ENCODE results near the gene ITGAL.
A peak's percentile ranks its signal among the peaks of the same experiment; 100 is the strongest.

The ITGAL gene

DNA sequence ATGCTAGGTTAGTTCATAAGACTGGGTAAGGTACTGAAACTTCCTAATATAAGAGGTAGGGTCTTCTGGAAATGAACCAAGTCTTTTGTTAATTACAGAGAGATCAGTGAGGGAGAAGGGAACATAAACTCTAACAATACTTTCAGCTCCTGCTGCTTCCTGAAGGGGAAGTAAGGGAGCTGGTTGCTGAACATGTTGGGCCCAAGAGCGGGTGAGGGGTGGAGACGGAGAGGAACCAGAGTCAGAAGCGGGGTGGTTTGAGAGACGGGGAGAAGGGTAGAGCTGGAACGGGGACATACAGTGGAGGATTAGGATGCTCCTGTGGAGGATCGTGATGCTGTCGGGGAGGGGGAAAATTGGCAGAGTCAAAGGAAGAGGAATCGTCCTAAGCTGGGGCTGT, 73.6 kb downstream of the ITGAL start:
- TF ChIP-seq, protein P1, sequence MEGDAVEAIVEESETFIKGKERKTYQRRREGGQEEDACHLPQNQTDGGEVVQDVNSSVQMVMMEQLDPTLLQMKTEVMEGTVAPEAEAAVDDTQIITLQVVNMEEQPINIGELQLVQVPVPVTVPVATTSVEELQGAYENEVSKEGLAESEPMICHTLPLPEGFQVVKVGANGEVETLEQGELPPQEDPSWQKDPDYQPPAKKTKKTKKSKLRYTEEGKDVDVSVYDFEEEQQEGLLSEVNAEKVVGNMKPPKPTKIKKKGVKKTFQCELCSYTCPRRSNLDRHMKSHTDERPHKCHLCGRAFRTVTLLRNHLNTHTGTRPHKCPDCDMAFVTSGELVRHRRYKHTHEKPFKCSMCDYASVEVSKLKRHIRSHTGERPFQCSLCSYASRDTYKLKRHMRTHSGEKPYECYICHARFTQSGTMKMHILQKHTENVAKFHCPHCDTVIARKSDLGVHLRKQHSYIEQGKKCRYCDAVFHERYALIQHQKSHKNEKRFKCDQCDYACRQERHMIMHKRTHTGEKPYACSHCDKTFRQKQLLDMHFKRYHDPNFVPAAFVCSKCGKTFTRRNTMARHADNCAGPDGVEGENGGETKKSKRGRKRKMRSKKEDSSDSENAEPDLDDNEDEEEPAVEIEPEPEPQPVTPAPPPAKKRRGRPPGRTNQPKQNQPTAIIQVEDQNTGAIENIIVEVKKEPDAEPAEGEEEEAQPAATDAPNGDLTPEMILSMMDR (IDR thresholded peaks at IDR 0.05; ENCODE audit: low read depth, low read length) = no peak
- TF ChIP-seq, protein P2, sequence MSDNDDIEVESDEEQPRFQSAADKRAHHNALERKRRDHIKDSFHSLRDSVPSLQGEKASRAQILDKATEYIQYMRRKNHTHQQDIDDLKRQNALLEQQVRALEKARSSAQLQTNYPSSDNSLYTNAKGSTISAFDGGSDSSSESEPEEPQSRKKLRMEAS (IDR thresholded peaks at IDR 0.05; ENCODE audit: low read depth, low read length) = no peak
- TF ChIP-seq MYC (IDR thresholded peaks at IDR 0.05; ENCODE audit: low read depth, low read length) = no peak
- no peak for TF ChIP-seq POLR2A (IDR thresholded peaks at IDR 0.05; ENCODE audit: extremely low read depth, insufficient read length)
- DNase-seq (ENCODE audit: low read depth) = no peak
- H3K4me3 ChIP-seq (ENCODE audit: low read depth, low read length) = no peak overlapping the region

DNA sequence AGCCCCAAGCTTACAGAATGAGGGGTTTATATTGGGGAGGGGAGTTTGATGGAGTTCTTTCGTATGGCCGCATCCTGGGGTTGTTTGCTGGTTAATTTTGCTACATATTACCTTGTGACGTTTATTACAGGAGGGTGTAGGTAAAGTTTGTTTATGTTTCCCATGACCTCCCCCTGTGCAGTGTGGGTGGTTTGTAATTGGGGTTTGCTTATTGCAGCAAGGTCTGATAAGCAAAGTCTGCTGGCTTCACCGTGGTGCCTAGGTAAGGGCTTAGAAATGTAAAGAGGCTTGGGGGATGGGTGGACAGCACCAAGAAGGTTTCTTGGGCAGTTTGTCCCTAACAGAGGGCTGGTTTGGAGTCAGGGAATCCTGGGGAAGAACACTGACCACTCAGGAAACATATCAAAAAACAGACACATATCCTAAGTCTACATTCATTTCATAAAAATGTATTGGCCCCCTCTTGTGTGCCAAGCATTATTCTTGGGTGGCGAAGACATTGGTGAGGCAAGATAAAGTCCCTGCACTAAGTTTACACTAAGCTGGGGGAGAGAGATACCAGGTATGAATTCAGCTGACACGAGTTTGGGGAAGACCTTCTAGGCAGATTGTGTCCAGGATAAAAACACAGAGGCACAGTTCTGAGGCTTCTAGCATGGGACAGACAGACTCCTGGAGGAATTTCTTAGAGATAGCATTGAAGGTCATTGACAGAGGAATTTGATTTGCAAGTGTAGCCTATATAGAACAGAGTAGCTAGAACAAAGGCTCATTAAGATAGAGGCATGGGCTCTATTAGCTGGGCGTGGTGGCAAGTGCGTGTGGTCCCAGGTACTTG, 76.1 kb downstream of the ITGAL start:
- H3K4me3 ChIP-seq (ENCODE audit: low read depth, low read length) = no peak overlapping the region
- DNase-seq (ENCODE audit: low read depth) = no peak
- TF ChIP-seq MYC (IDR thresholded peaks at IDR 0.05; ENCODE audit: low read depth, low read length) (no peak), POLR2A (IDR thresholded peaks at IDR 0.05; ENCODE audit: extremely low read depth, insufficient read length) (no peak)
- TF ChIP-seq, protein P1 (IDR thresholded peaks at IDR 0.05; ENCODE audit: low read depth, low read length) = no peak
- TF ChIP-seq, protein P2 (IDR thresholded peaks at IDR 0.05; ENCODE audit: low read depth, low read length) = no peak

DNA sequence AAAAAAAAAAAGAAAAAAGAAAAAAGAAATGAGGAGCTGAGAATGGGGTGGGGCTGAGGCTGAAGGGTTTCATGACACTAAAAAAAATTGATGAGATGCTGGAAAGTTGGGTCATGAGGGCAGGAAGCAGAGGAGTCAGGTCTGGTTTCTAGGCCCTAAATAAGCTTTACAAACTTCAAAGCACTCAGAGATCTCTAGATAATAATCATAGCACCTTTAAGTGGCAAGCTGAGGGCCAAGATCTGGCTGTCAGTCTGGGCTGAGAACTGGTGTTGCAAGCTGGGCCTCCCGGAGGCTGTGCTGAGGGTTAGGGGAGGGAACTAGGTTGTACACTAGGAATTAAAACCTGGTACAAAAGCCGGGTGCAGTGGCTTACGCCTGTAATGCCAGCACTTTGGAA, 79.2 kb downstream of the ITGAL start:
- no peak for DNase-seq (ENCODE audit: low read depth)
- TF ChIP-seq MYC (IDR thresholded peaks at IDR 0.05; ENCODE audit: low read depth, low read length) (no peak), POLR2A (IDR thresholded peaks at IDR 0.05; ENCODE audit: extremely low read depth, insufficient read length) (no peak)
- TF ChIP-seq, protein P1 (IDR thresholded peaks at IDR 0.05; ENCODE audit: low read depth, low read length) = no peak
- TF ChIP-seq, protein P2 (IDR thresholded peaks at IDR 0.05; ENCODE audit: low read depth, low read length) = no peak

DNA sequence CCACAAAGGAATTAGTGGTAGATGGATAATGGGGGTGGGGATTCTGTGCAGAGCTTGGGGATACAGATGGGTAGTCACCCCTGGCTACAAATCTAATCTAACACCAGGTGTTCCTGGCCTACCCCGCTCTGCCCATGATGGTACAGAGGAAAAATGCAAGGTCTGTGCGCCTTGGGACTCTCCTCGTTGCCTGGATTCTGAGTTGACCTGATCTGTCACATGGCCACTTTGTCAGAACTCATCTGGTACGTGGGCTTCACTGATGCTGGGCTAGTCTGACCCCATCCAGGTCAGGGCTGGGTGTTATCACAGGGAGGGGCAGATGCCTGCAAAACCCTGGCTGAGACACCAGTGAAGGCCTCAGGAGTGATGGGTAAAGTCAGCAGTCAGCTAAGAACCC, 80.4 kb downstream of the ITGAL start:
- no peak for TF ChIP-seq POLR2A (IDR thresholded peaks at IDR 0.05; ENCODE audit: extremely low read depth, insufficient read length)
- DNase-seq (ENCODE audit: low read depth) = no peak

More for the DNA sequence above, 79.2 kb downstream of the ITGAL start:
- H3K4me3 ChIP-seq (ENCODE audit: low read depth, low read length) = no peak overlapping the region

DNA sequence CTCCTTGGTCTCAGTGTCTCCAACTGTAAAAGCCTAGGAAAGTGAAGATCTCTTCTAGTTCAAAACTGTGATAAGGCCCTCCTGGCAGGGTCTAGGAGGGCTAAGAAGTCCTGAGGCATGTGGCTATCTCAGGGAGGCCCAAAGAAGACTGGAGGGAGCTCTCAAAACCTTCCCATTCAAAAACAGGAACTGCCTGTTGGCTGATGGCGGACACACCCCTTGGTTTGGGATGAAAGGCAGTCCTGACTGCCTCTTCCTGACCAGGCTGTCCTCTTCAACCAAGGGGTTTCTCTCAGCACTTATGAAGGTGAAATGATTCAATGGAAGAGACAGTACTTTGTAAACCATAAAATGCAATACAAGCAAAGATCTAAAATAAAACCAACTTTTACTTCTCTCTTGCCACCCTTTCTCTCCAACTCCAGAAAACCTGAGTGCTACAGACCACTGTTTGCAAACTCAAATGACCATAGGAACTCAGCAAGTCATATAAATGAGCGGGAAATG, 80.9 kb downstream of the ITGAL start:
- no peak overlapping the region for H3K4me3 ChIP-seq (ENCODE audit: low read depth, low read length)
- TF ChIP-seq, protein P1 (IDR thresholded peaks at IDR 0.05; ENCODE audit: low read depth, low read length) = no peak
- TF ChIP-seq, protein P2 (IDR thresholded peaks at IDR 0.05; ENCODE audit: low read depth, low read length) = no peak
- peak; percentile 31 for DNase-seq (ENCODE audit: low read depth)

More for the DNA sequence above, 80.4 kb downstream of the ITGAL start:
- H3K4me3 ChIP-seq (ENCODE audit: low read depth, low read length) = no peak overlapping the region

DNA sequence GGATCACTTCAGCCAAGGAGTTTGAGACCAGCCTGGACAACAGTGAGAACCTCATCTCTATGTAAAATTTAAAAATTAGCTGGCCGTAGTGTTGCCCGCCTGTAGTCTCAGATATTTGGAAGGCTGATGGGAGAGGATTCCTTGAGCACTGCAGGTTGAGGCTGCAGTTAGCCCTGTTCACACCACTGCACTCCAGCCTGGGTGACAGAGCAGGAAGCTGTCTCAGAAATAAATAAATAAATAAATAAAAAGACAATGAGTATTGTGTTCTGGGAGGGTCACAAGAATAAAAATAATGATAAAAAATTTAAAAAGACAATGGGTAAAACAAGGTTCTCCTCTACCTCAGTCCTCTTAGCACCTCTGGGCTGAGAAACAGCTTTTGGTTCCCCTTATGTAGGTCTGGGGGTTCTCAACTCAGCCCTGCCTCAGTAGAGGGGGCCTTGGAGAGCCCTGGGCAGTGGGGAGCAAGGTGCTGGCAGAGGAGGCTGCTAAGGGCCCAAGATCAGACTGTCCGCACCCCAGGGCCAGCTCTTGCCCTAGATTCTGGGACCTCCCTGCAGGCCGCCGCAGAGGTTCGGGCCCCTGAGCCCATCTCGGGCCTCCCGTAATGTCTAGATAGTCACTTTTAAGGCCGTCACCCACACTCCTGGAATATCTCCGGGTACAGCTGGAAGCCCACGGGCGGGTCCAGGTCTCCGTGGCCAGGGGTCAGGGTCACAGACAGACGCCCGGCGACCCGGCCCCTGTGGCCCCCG, 82.2 kb downstream of the ITGAL start:
- DNase-seq (ENCODE audit: low read depth) = no peak
- no peak overlapping the region for H3K4me3 ChIP-seq (ENCODE audit: low read depth, low read length)
- TF ChIP-seq POLR2A (IDR thresholded peaks at IDR 0.05; ENCODE audit: extremely low read depth, insufficient read length) = no peak
- no peak for TF ChIP-seq MYC (IDR thresholded peaks at IDR 0.05; ENCODE audit: low read depth, low read length)
- TF ChIP-seq, protein P2 (IDR thresholded peaks at IDR 0.05; ENCODE audit: low read depth, low read length) = no peak
- TF ChIP-seq, protein P1 (IDR thresholded peaks at IDR 0.05; ENCODE audit: low read depth, low read length) = no peak
